GM23248 (cell line): ENCODE data around the gene RALGDS.

ENCODE experiments used
- EZH2 ChIP-seq: fragments of 200-600 bp; sonication (generic); IDR thresholded peaks from 2 replicates; pipeline ENCODE4 v1.6.1; 2018; ENCODE audit warnings: antibody characterized with exemption, mild to moderate bottlenecking; ENCODE audit not compliant: insufficient read depth, poor library complexity, severe bottlenecking
- EZH2phosphoT487 ChIP-seq: fragments of 200-600 bp; sonication (generic); IDR thresholded peaks from 2 replicates; pipeline ENCODE4 v1.6.1; 2018; ENCODE audit warnings: antibody characterized with exemption, moderate library complexity, mild to moderate bottlenecking, low read depth; ENCODE audit not compliant: insufficient read depth

- TF ChIP-seq EZH2phosphoT487 (no peak), EZH2 (no peak)
Measured at GRCh38 chr9:133051966-133052539, 69.0 kb downstream of the RALGDS start.
